SHP77 (cell line): ENCODE measurements around the gene RASSF8.
A peak's percentile ranks its signal among the peaks of the same experiment; 100 is the strongest.

Experiments used
- DNase-seq, 2 experiments: peaks; one replicate each; lab custom pipeline; 2025; lab: John Stamatoyannopoulos, UW

RASSF8 gene

GRCh38 chr12:26106347-26106746, 147.9 kb downstream of the RASSF8 start:
- DNase-seq: no peak

GRCh38 chr12:26108915-26109314, 150.4 kb downstream of the RASSF8 start:
- DNase-seq: no peak

- peak in 1 of 2 experiments; percentile 36 for DNase-seq
Observed at GRCh38 chr12:26109343-26109881, 150.9 kb downstream of the RASSF8 start.

- no peak for DNase-seq
Observed at GRCh38 chr12:26112232-26112631, 153.8 kb downstream of the RASSF8 start.

- no peak for DNase-seq
Observed at GRCh38 chr12:26112703-26113147, 154.2 kb downstream of the RASSF8 start.

- DNase-seq: peak; percentile 39 to 47
Observed at GRCh38 chr12:26113181-26113654, 154.7 kb downstream of the RASSF8 start.

GRCh38 chr12:26113853-26114719, 155.6 kb downstream of the RASSF8 start:
- peak; percentile 75 to 87 for DNase-seq

- DNase-seq: no peak
Observed at GRCh38 chr12:26114720-26115401, 156.4 kb downstream of the RASSF8 start.

GRCh38 chr12:26116829-26117715, 158.6 kb downstream of the RASSF8 start:
- no peak for DNase-seq

GRCh38 chr12:26118308-26118707, 159.8 kb downstream of the RASSF8 start:
- no peak for DNase-seq

GRCh38 chr12:26119391-26119989, 161.0 kb downstream of the RASSF8 start:
- peak; percentile 42 for DNase-seq

- no peak for DNase-seq
Observed at GRCh38 chr12:26120561-26121274, 162.2 kb downstream of the RASSF8 start.

- no peak for DNase-seq
Observed at GRCh38 chr12:26121323-26122060, 163.0 kb downstream of the RASSF8 start.

GRCh38 chr12:26122061-26122680, 163.7 kb downstream of the RASSF8 start:
- DNase-seq: peak in 1 of 2 experiments; percentile 44

GRCh38 chr12:26122681-26123481, 164.4 kb downstream of the RASSF8 start:
- DNase-seq: no peak

- DNase-seq: no peak
Observed at GRCh38 chr12:26123482-26123980, 165.0 kb downstream of the RASSF8 start.

GRCh38 chr12:26124446-26125399, 166.2 kb downstream of the RASSF8 start, which contains the start of gene BHLHE41:
BHLHE41 (minus strand) TSS chr12:26125037; CDS start chr12:26124779, 258 bp downstream.
- DNase-seq: no peak
